ENCODE data around the gene PPP1R37.

PPP1R37 gene

GRCh38 chr19:45079063-45079910, 13.7 kb upstream of the PPP1R37 start, which contains the start of gene GEMIN7:
Gene GEMIN7, plus strand, starts transcription at chr19:45079260. Its CDS starts 10,855 bp downstream, at chr19:45090115.
- TF ChIP-seq FOXP2 (optimal IDR thresholded peaks at IDR 0.05; ENCODE audit: borderline replicate concordance, extremely low read depth, extremely low read length, insufficient read depth) (peak; percentile 79), REST (IDR thresholded peaks at IDR 0.05; ENCODE audit: insufficient read depth in 1 of 2, low read depth in 2 of 2, low read length in 2 of 2) (peak in 1 of 2 experiments; percentile 72; a peak in 2 of 4 replicates), TAF1 (IDR thresholded peaks at IDR 0.05; ENCODE audit: borderline replicate concordance, insufficient read depth, low read length) (peak; percentile 96), SIN3A (IDR thresholded peaks at IDR 0.05; ENCODE audit: borderline replicate concordance, insufficient read depth, low read length) (no peak), POLR2AphosphoS5 (IDR thresholded peaks at IDR 0.05; ENCODE audit: low read depth, low read length) (peak; percentile 75)

- no peak for TF ChIP-seq FOXP2 (optimal IDR thresholded peaks at IDR 0.05; ENCODE audit: borderline replicate concordance, extremely low read depth, extremely low read length, insufficient read depth)
- TF ChIP-seq SIN3A (IDR thresholded peaks at IDR 0.05; ENCODE audit: borderline replicate concordance, insufficient read depth, low read length): no peak
- no peak for TF ChIP-seq TAF1 (IDR thresholded peaks at IDR 0.05; ENCODE audit: borderline replicate concordance, insufficient read depth, low read length)
- TF ChIP-seq REST (IDR thresholded peaks at IDR 0.05; ENCODE audit: insufficient read depth in 1 of 2, low read depth in 2 of 2, low read length in 2 of 2): no peak
- TF ChIP-seq POLR2AphosphoS5 (IDR thresholded peaks at IDR 0.05; ENCODE audit: low read depth, low read length): no peak
Measured at GRCh38 chr19:45079911-45080370, 13.0 kb upstream of the PPP1R37 start.

- TF ChIP-seq POLR2AphosphoS5 (IDR thresholded peaks at IDR 0.05; ENCODE audit: low read depth, low read length) (no peak), REST (IDR thresholded peaks at IDR 0.05; ENCODE audit: insufficient read depth in 1 of 2, low read depth in 2 of 2, low read length in 2 of 2) (no peak), FOXP2 (optimal IDR thresholded peaks at IDR 0.05; ENCODE audit: borderline replicate concordance, extremely low read depth, extremely low read length, insufficient read depth) (no peak), TAF1 (IDR thresholded peaks at IDR 0.05; ENCODE audit: borderline replicate concordance, insufficient read depth, low read length) (no peak), SIN3A (IDR thresholded peaks at IDR 0.05; ENCODE audit: borderline replicate concordance, insufficient read depth, low read length) (no peak)
Measured at GRCh38 chr19:45082170-45082569, 10.8 kb upstream of the PPP1R37 start.

GRCh38 chr19:45086480-45086879, 6.5 kb upstream of the PPP1R37 start:
- TF ChIP-seq FOXP2 (optimal IDR thresholded peaks at IDR 0.05; ENCODE audit: borderline replicate concordance, extremely low read depth, extremely low read length, insufficient read depth) (no peak), POLR2AphosphoS5 (IDR thresholded peaks at IDR 0.05; ENCODE audit: low read depth, low read length) (no peak), REST (IDR thresholded peaks at IDR 0.05; ENCODE audit: insufficient read depth in 1 of 2, low read depth in 2 of 2, low read length in 2 of 2) (no peak), SIN3A (IDR thresholded peaks at IDR 0.05; ENCODE audit: borderline replicate concordance, insufficient read depth, low read length) (no peak)
